OCI-LY3 (cell line): ENCODE measurements around the gene ASTN2.

Experiments used
- EZH2phosphoT487 ChIP-seq: fragments of 200-600 bp; shearing (Covaris generic); IDR thresholded peaks from 2 replicates; pipeline ENCODE4 v1.6.1; 2018; ENCODE audit warnings: antibody characterized with exemption, mixed run types, low read depth
- TF ChIP-seq, protein P1 (sequence below): fragments of 200-600, 300-600 bp; sonication (generic); IDR thresholded peaks from 2 replicates; pipeline ENCODE4 v1.5.1; 2014; ENCODE audit warnings: antibody characterized with exemption, low read length, low read depth

GRCh38 chr9:116564266-116564793 is 850.5 kb downstream of the ASTN2 start:
- TF ChIP-seq, protein P1, sequence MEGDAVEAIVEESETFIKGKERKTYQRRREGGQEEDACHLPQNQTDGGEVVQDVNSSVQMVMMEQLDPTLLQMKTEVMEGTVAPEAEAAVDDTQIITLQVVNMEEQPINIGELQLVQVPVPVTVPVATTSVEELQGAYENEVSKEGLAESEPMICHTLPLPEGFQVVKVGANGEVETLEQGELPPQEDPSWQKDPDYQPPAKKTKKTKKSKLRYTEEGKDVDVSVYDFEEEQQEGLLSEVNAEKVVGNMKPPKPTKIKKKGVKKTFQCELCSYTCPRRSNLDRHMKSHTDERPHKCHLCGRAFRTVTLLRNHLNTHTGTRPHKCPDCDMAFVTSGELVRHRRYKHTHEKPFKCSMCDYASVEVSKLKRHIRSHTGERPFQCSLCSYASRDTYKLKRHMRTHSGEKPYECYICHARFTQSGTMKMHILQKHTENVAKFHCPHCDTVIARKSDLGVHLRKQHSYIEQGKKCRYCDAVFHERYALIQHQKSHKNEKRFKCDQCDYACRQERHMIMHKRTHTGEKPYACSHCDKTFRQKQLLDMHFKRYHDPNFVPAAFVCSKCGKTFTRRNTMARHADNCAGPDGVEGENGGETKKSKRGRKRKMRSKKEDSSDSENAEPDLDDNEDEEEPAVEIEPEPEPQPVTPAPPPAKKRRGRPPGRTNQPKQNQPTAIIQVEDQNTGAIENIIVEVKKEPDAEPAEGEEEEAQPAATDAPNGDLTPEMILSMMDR, result no peak
- no peak for TF ChIP-seq EZH2phosphoT487
